Measurements from ENCODE around the gene LHX2. TPM values are rescaled to one million over a fixed set of nuclear protein-coding genes. Genes with fewer than 3 reads are reported as not detected.
A peak's percentile ranks its signal among the peaks of the same experiment; 100 is the strongest.

Gene LHX2
- total and polyA plus RNA-seq, 7 donors, result not detected

DNA sequence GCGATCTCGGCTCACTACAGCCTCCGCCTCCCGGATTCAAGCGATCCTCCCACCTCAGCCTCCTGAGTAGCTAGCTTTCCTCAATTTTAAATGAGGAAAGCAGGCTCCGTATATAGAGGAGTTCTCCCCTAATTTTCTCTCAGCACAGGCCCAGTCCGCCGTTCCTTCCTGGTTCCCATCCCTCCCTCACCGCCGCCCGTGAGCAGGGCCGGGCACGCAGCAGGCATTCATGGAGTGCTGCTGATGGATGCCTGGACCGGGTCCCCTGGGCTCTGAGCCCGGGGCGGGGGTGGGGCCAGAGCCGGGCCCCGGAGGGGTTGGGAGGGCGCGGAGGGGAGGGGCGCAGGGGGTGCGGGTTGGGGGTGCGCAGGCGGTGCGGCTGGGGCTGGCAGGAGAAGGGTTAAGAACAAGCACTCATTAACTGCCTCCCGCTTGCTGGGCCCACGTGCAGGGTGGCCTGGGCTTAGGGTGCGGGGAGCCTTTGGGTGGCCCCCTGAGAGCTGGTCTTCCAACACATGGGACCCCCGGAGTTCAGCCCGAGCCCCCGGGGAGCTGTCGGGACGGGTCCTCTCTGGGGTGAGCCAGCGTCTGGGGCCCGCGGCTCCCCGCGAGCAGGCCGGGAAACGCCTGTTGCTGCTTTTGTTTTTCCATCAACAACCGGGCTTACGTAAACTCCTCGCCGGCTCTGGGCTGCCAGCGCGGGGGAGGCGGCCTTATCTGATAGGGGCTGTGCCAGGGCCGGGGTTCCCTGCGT is 33.7 kb downstream of the LHX2 start:
- no peak overlapping the region for H3K27ac ChIP-seq
- ATAC-seq, result peak in 2 of 4 donors; percentile 33 to 55
- peaks cover 0 to 58% (median 9%) of the 10 kb centered on the region in 3 donors for H3K27me3 ChIP-seq (ENCODE audit: insufficient read depth in 3 of 3, low read length in 2 of 3)
- 10 to 14% (median 13%) methylated on average over 37 to 49 of the region's 49 CpGs for WGBS, 3 donors
- peaks cover 2% of the 10 kb centered on the region for H3K4me1 ChIP-seq
- TF ChIP-seq, protein P1, sequence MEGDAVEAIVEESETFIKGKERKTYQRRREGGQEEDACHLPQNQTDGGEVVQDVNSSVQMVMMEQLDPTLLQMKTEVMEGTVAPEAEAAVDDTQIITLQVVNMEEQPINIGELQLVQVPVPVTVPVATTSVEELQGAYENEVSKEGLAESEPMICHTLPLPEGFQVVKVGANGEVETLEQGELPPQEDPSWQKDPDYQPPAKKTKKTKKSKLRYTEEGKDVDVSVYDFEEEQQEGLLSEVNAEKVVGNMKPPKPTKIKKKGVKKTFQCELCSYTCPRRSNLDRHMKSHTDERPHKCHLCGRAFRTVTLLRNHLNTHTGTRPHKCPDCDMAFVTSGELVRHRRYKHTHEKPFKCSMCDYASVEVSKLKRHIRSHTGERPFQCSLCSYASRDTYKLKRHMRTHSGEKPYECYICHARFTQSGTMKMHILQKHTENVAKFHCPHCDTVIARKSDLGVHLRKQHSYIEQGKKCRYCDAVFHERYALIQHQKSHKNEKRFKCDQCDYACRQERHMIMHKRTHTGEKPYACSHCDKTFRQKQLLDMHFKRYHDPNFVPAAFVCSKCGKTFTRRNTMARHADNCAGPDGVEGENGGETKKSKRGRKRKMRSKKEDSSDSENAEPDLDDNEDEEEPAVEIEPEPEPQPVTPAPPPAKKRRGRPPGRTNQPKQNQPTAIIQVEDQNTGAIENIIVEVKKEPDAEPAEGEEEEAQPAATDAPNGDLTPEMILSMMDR (IDR thresholded peaks at IDR 0.05), result no peak
- H3K4me3 ChIP-seq, result peak overlapping the region; percentile 56
- no peaks in the 10 kb centered on the region for H3K36me3 ChIP-seq (ENCODE audit: insufficient read depth in 1 of 2, low read depth in 1 of 2)
- no peaks in the 10 kb centered on the region for H3K9me3 ChIP-seq
- intact Hi-C loops (cut with DNase I), result loop anchor here in 1 of 2 donors (10.0 kb wide), 1 partner anchor 250 kb away; no protein-coding TSS in a partner anchor
- DNase-seq, result peak; percentile 49 to 67

DNA sequence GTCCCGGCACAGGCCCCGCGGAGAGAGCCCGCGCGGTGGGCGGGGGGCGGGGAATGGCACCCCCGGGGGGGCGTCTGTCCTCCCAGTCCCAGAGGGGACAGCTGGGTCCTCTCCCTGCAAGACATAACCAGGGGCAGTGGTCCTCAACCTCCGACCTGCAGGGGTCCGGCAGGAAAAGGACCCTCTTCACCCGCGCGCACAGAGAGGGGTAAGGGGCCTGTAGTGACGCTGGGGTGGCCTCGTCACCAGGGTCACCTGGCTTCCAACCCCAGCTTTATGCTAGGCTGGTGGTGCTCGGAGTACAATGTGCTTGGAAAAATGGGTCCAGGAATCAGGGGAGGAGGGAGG is 34.2 kb downstream of the LHX2 start:
- Histone ChIP-seq H3K9me3 (no peaks in the 10 kb centered on the region), H3K4me1 (peaks cover 2% of the 10 kb centered on the region), H3K4me3 (peak overlapping the region; percentile 56), H3K27me3 (ENCODE audit: insufficient read depth in 3 of 3, low read length in 2 of 3) (peaks cover 0 to 60% (median 9%) of the 10 kb centered on the region in 3 donors), H3K27ac (no peak overlapping the region), H3K36me3 (ENCODE audit: insufficient read depth in 1 of 2, low read depth in 1 of 2) (no peaks in the 10 kb centered on the region)
- no peak for DNase-seq
- intact Hi-C loops (cut with DNase I), result loop anchor here in 1 of 2 donors (10.0 kb wide), 1 partner anchor 251 kb away; no protein-coding TSS in a partner anchor
- TF ChIP-seq, protein P1 (IDR thresholded peaks at IDR 0.05), result no peak
- no peak for ATAC-seq
- WGBS, 3 donors, result 26 to 40% (median 39%) methylated on average over 14 to 18 of the region's 18 CpGs

DNA sequence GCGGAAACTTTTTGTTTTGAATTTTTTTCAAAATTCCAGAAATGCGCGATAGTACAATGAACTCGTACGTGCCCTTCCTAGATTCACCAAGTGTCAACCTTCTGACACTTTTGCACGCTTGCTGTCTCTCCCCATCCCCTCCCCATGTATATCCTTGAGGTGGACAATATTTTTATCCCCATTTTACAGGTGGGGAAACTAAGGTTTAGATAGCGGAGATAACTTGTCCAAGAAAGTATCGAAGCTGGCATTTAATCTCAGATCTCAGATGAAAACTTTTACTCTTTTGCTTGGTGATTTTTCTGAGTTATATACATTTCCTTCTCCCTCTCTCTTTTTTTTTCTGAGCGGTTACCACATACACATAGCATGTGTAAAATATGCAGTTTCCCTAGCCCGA is 34.6 kb downstream of the LHX2 start:
- Histone ChIP-seq H3K27ac (no peak overlapping the region), H3K27me3 (ENCODE audit: insufficient read depth in 3 of 3, low read length in 2 of 3) (peaks cover 0 to 60% (median 9%) of the 10 kb centered on the region in 3 donors), H3K36me3 (ENCODE audit: insufficient read depth in 1 of 2, low read depth in 1 of 2) (no peaks in the 10 kb centered on the region), H3K4me3 (no peak overlapping the region), H3K4me1 (no peaks in the 10 kb centered on the region), H3K9me3 (no peaks in the 10 kb centered on the region)
- no peak for ATAC-seq
- 78 to 84% (median 81%) methylated on average over 10 of the region's 10 CpGs for WGBS, 3 donors
- DNase-seq, result no peak
- intact Hi-C loops (cut with DNase I), result loop anchor here in 1 of 2 donors (10.0 kb wide), 1 partner anchor 251 kb away; no protein-coding TSS in a partner anchor
- TF ChIP-seq, protein P1 (IDR thresholded peaks at IDR 0.05), result no peak

DNA sequence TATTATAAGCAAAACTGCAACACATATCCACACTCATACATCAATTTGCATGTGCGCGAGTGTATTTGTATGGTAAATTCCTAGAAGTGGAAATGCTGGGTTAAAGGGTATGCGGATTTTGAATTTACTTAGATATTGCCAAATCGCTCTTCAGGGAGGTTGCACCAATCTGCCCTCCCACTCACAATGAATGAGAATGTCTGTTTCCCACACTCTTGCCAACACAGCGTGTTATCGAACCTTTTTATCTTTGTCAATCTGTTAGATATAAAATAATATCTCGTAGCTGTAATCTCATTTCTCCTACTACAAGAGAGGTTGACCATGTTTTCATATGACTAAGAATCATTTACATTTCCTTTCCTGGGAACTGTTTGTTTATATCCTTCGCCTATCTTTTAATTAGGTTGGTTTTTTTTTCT is 35.7 kb downstream of the LHX2 start:
- intact Hi-C loops (cut with DNase I), result loop anchor here in 1 of 2 donors (10.0 kb wide), 1 partner anchor 252 kb away; no protein-coding TSS in a partner anchor
- no peak for DNase-seq
- ATAC-seq, result no peak
- Histone ChIP-seq H3K4me3 (no peak overlapping the region), H3K4me1 (no peaks in the 10 kb centered on the region), H3K36me3 (ENCODE audit: insufficient read depth in 1 of 2, low read depth in 1 of 2) (no peaks in the 10 kb centered on the region), H3K27me3 (ENCODE audit: insufficient read depth in 3 of 3, low read length in 2 of 3) (peaks cover 0 to 49% (median 9%) of the 10 kb centered on the region in 3 donors), H3K27ac (no peak overlapping the region), H3K9me3 (no peaks in the 10 kb centered on the region)
- TF ChIP-seq, protein P1 (IDR thresholded peaks at IDR 0.05), result no peak
- 83 to 88% (median 85%) methylated on average over 8 of the region's 8 CpGs for WGBS, 3 donors

All from psoas muscle (tissue), 8 donors.